H9 (cell line): Measurements from ENCODE around the gene ITK. TPM values are rescaled to one million over a fixed set of nuclear protein-coding genes. Genes with fewer than 3 reads are reported as not detected.

Experiments
- DNase-seq: peaks from one replicate; pipeline ENCODE4 v3.0.0-alpha.2; 2017
- H2AFZ ChIP-seq: one replicate; pipeline ENCODE4 v1.6.1; 2013; ENCODE audit warnings: mild to moderate bottlenecking, low read length, control low read depth, moderate library complexity
- H2AK5ac ChIP-seq: 2 replicates; pipeline ENCODE4 v1.6.1; 2013; ENCODE audit warnings: low read length, control low read depth, mixed read lengths; ENCODE audit not compliant: insufficient read length
- H2BK120ac ChIP-seq: one replicate; pipeline ENCODE4 v1.6.1; 2013; ENCODE audit warnings: low read depth, mild to moderate bottlenecking, low read length, control low read depth, inconsistent platforms; ENCODE audit not compliant: poor library complexity, severe bottlenecking
- H2BK12ac ChIP-seq: 2 replicates; pipeline ENCODE4 v1.6.1; 2013; ENCODE audit warnings: low read length, control low read depth, mixed read lengths, low read depth; ENCODE audit not compliant: insufficient read length
- H2BK15ac ChIP-seq: 2 replicates; pipeline ENCODE4 v1.6.1; 2013; ENCODE audit warnings: low read depth, low read length, control low read depth
- H2BK20ac ChIP-seq: one replicate; pipeline ENCODE4 v1.6.1; 2013; ENCODE audit warnings: low read depth, mild to moderate bottlenecking, low read length, control low read depth, inconsistent platforms; ENCODE audit not compliant: poor library complexity, severe bottlenecking
- H2BK5ac ChIP-seq: 2 replicates; pipeline ENCODE4 v1.6.1; 2013; ENCODE audit warnings: low read length, control low read depth, mixed read lengths; ENCODE audit not compliant: insufficient read length
- H3K14ac ChIP-seq: 2 replicates; pipeline ENCODE4 v1.6.1; 2013; ENCODE audit warnings: low read length, control low read depth; ENCODE audit not compliant: insufficient read depth
- H3K18ac ChIP-seq: 2 replicates; pipeline ENCODE4 v1.6.1; 2013; ENCODE audit warnings: low read depth, mild to moderate bottlenecking, mixed read lengths, low read length, control low read depth; ENCODE audit not compliant: insufficient read length
- H3K23ac ChIP-seq: 2 replicates; pipeline ENCODE4 v1.6.1; 2013; ENCODE audit warnings: low read length, control low read depth, mixed read lengths, low read depth; ENCODE audit not compliant: insufficient read length
- H3K23me2 ChIP-seq: 2 replicates; pipeline ENCODE4 v1.6.1; 2013; ENCODE audit warnings: low read depth, mild to moderate bottlenecking, mixed read lengths, low read length, control low read depth; ENCODE audit not compliant: insufficient read length, poor library complexity, severe bottlenecking
- H3K27ac ChIP-seq: 2 replicates; pipeline ENCODE4 v1.5.1; 2013; ENCODE audit warnings: low read length, control low read depth, mixed read lengths, low read depth; ENCODE audit not compliant: insufficient read length
- H3K27me3 ChIP-seq: 2 replicates; pipeline ENCODE4 v1.6.1; 2013; ENCODE audit warnings: low read length, control low read depth, inconsistent platforms; ENCODE audit not compliant: insufficient read depth
- H3K4ac ChIP-seq: 2 replicates; pipeline ENCODE4 v1.6.1; 2013; ENCODE audit warnings: low read depth, mild to moderate bottlenecking, control low read depth, inconsistent platforms, low read length, moderate library complexity
- H3K4me1 ChIP-seq: 2 replicates; pipeline ENCODE4 v1.6.1; 2013; ENCODE audit warnings: low read length, control low read depth, inconsistent platforms; ENCODE audit not compliant: insufficient read depth
- H3K4me2 ChIP-seq: 2 replicates; pipeline ENCODE4 v1.6.1; 2013; ENCODE audit warnings: low read length, control low read depth, mixed read lengths; ENCODE audit not compliant: insufficient read length, insufficient read depth
- H3K56ac ChIP-seq: 2 replicates; pipeline ENCODE4 v1.6.1; 2013; ENCODE audit warnings: low read depth, mild to moderate bottlenecking, mixed read lengths, low read length, control low read depth; ENCODE audit not compliant: insufficient read length
- H3K79me1 ChIP-seq: 2 replicates; pipeline ENCODE4 v1.6.1; 2013; ENCODE audit warnings: low read depth, mild to moderate bottlenecking, moderate library complexity, low read length, control low read depth, inconsistent platforms; ENCODE audit not compliant: insufficient read depth, poor library complexity, severe bottlenecking
- H3K79me2 ChIP-seq: 2 replicates; pipeline ENCODE4 v1.6.1; 2013; ENCODE audit warnings: low read length, control low read depth, inconsistent platforms; ENCODE audit not compliant: insufficient read depth
- H3K9ac ChIP-seq: 2 replicates; pipeline ENCODE4 v1.6.1; 2013; ENCODE audit warnings: low read length, control low read depth, mixed read lengths; ENCODE audit not compliant: insufficient read length; ENCODE audit errors: extremely low read depth
- H3K9me3 ChIP-seq: one replicate; pipeline ENCODE4 v1.6.1; 2013; ENCODE audit warnings: low read depth, low read length, inconsistent platforms; ENCODE audit not compliant: control insufficient read depth
- H3T11ph ChIP-seq: one replicate; pipeline ENCODE4 v1.6.1; 2013; ENCODE audit warnings: mild to moderate bottlenecking, low read length, control low read depth, inconsistent platforms
- H4K20me1 ChIP-seq: one replicate; pipeline ENCODE4 v1.6.1; 2013; ENCODE audit not compliant: control insufficient read depth, insufficient read length, insufficient read depth
- H4K5ac ChIP-seq: 2 replicates; pipeline ENCODE4 v1.6.1; 2013; ENCODE audit warnings: low read depth, mild to moderate bottlenecking, mixed read lengths, low read length, control low read depth; ENCODE audit not compliant: insufficient read length
- H4K8ac ChIP-seq: replicated peaks from 2 replicates; pipeline ENCODE4 v1.6.1; 2013; ENCODE audit warnings: low read length, control low read depth, mixed read lengths, low read depth; ENCODE audit not compliant: insufficient read length
- H4K91ac ChIP-seq: 2 replicates; pipeline ENCODE4 v1.6.1; 2013; ENCODE audit warnings: low read depth, mild to moderate bottlenecking, moderate library complexity, mixed read lengths, low read length, control low read depth; ENCODE audit not compliant: insufficient read length
- H3K27ac Mint-ChIP-seq, 3 experiments: 2 replicates in 2 of 3; 3 replicates in 1 of 3; pipeline ENCODE4 v1.8.0; 2020 to 2021; ENCODE audit warnings: mixed read lengths in 3 of 3, mild to moderate bottlenecking in 1 of 3, moderate library complexity in 1 of 3
- H3K27me3 Mint-ChIP-seq: 2 replicates; pipeline ENCODE4 v1.8.0; 2021; ENCODE audit warnings: low read depth, mild to moderate bottlenecking, moderate library complexity, mixed read lengths
- H3K36me3 Mint-ChIP-seq, 3 experiments: 2 replicates in 2 of 3; 3 replicates in 1 of 3; pipeline ENCODE4 v1.8.0; 2020 to 2021; ENCODE audit warnings: low read depth in 3 of 3, mixed read lengths in 3 of 3; ENCODE audit not compliant: insufficient read depth in 1 of 3
- H3K4me1 Mint-ChIP-seq, 2 experiments: 2 replicates each; pipeline ENCODE4 v1.8.0; 2020; ENCODE audit warnings: mixed read lengths in 2 of 2
- H3K4me3 Mint-ChIP-seq, 2 experiments: 2 replicates in 1 of 2; 3 replicates in 1 of 2; pipeline ENCODE4 v1.8.0; 2020 to 2021; ENCODE audit warnings: mild to moderate bottlenecking in 2 of 2, mixed read lengths in 2 of 2, moderate library complexity in 1 of 2
- H3K9me3 Mint-ChIP-seq, 2 experiments: 2 replicates in 1 of 2; 3 replicates in 1 of 2; pipeline ENCODE4 v1.8.0; 2020; ENCODE audit warnings: mild to moderate bottlenecking in 2 of 2, mixed read lengths in 2 of 2, moderate library complexity in 1 of 2
- CTCF ChIP-seq: fragments of 200-600 bp; sonication (generic); conservative IDR thresholded peaks from 3 replicates; pipeline ENCODE4 v1.8.0; 2021; ENCODE audit warnings: antibody characterized with exemption, mild to moderate bottlenecking
- WGBS: extraction: QIAGEN DNeasy Blood & Tissue Kit; methylation state at CpG from one replicate; pipeline ENCODE4 v1.1.7; 2013; ENCODE audit warnings: missing lambda C conversion rate, low lambda C conversion rate, mixed read lengths; ENCODE audit not compliant: insufficient read length; ENCODE audit errors: extremely low coverage; 5-methylcytosine and 5-hydroxymethylcytosine counted together
- total RNA-seq: library from RNA; stranded (reverse); gene quantifications from 2 replicates; pipeline ENCODE4 v1.2.1, GENCODE V29; 2021

The ITK gene
- total RNA-seq, 1 experiment from 2014 or later, result 0.22 TPM

GRCh38 chr5:157178966-157179365 is 1.7 kb upstream of the ITK start:
- Histone ChIP-seq H4K8ac (no peak overlapping the region), H2BK5ac (no peak overlapping the region), H3K14ac (no peak overlapping the region), H3K4me1 (no peaks in the 10 kb centered on the region), H2BK12ac (no peak overlapping the region), H3K79me1 (no peaks in the 10 kb centered on the region), H3K9ac (no peak overlapping the region), H3K79me2 (no peaks in the 10 kb centered on the region), H2AK5ac (no peak overlapping the region), H2BK15ac (no peak overlapping the region), H3K27ac (no peak overlapping the region), H3K23me2 (no peaks in the 10 kb centered on the region), H2BK20ac (no peak overlapping the region), H3K4ac (no peak overlapping the region), H4K91ac (no peak overlapping the region), H4K20me1 (no peaks in the 10 kb centered on the region), H2AFZ (no peak overlapping the region), H2BK120ac (no peak overlapping the region), H4K5ac (no peak overlapping the region), H3T11ph (no peak overlapping the region), H3K18ac (no peak overlapping the region), H3K23ac (no peak overlapping the region), H3K27me3 (no peaks in the 10 kb centered on the region), H3K56ac (no peak overlapping the region), H3K4me2 (no peak overlapping the region), H3K9me3 (no peaks in the 10 kb centered on the region)
- no peak for DNase-seq
- H3K9me3 Mint-ChIP-seq, result no peaks in the 10 kb centered on the region
- no CpG with 5 or more reads among the region's 3 CpGs for WGBS
- no peaks in the 10 kb centered on the region for H3K36me3 Mint-ChIP-seq
- no peak overlapping the region for H3K4me3 Mint-ChIP-seq
- H3K27ac Mint-ChIP-seq, result no peak overlapping the region
- peaks cover 55% of the 10 kb centered on the region for H3K27me3 Mint-ChIP-seq
- no peaks in the 10 kb centered on the region for H3K4me1 Mint-ChIP-seq
- TF ChIP-seq CTCF, result no peak
